IMR-90 (cell line): ENCODE measurements around the gene COLGALT1.

Source experiments
- BHLHE40 ChIP-seq: fragments of 150-350 bp; IDR thresholded peaks from 2 replicates; pipeline ENCODE4 v1.6.1; 2016; ENCODE audit warnings: mild to moderate bottlenecking, low read depth, low read length
- CEBPB ChIP-seq: IDR thresholded peaks from 2 replicates; pipeline ENCODE4 v1.6.1; 2012; ENCODE audit warnings: low read depth, low read length, improper control_type of control experiment
- CHD1 ChIP-seq: IDR thresholded peaks from 2 replicates; pipeline ENCODE4 v1.6.1; 2012; ENCODE audit warnings: low read depth, low read length, improper control_type of control experiment
- MAFK ChIP-seq: IDR thresholded peaks from 2 replicates; pipeline ENCODE4 v1.6.1; 2012; ENCODE audit warnings: low read depth, low read length, improper control_type of control experiment
- POLR2A ChIP-seq: IDR thresholded peaks from 2 replicates; pipeline ENCODE4 v1.6.1; 2012; ENCODE audit warnings: mild to moderate bottlenecking, low read depth, low read length
- RFX5 ChIP-seq: IDR thresholded peaks from 2 replicates; pipeline ENCODE4 v1.8.0; 2012; ENCODE audit warnings: low read depth, mild to moderate bottlenecking, low read length, moderate library complexity
- SMC3 ChIP-seq: fragments of 150-350 bp; IDR thresholded peaks from 2 replicates; pipeline ENCODE4 v1.6.1; 2016; ENCODE audit warnings: low read depth, mild to moderate bottlenecking, antibody characterized with exemption, low read length, moderate library complexity
- TF ChIP-seq, protein P1 (sequence below): conservative IDR thresholded peaks from 2 replicates; pipeline ENCODE4 v1.5.1; 2012; ENCODE audit warnings: mild to moderate bottlenecking, low read depth, low read length, improper control_type of control experiment

GRCh38 chr19:17627161-17627560 lies 71.7 kb downstream of the COLGALT1 start:
- TF ChIP-seq RFX5 (no peak), BHLHE40 (no peak), POLR2A (no peak), SMC3 (no peak), CHD1 (no peak), CEBPB (no peak), MAFK (no peak)
- TF ChIP-seq, protein P1, sequence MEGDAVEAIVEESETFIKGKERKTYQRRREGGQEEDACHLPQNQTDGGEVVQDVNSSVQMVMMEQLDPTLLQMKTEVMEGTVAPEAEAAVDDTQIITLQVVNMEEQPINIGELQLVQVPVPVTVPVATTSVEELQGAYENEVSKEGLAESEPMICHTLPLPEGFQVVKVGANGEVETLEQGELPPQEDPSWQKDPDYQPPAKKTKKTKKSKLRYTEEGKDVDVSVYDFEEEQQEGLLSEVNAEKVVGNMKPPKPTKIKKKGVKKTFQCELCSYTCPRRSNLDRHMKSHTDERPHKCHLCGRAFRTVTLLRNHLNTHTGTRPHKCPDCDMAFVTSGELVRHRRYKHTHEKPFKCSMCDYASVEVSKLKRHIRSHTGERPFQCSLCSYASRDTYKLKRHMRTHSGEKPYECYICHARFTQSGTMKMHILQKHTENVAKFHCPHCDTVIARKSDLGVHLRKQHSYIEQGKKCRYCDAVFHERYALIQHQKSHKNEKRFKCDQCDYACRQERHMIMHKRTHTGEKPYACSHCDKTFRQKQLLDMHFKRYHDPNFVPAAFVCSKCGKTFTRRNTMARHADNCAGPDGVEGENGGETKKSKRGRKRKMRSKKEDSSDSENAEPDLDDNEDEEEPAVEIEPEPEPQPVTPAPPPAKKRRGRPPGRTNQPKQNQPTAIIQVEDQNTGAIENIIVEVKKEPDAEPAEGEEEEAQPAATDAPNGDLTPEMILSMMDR: no peak
